Testis (tissue), 2 donors: ENCODE data around the gene CNKSR2.

Experiments used
- CTCF ChIP-seq, 3 experiments: fragments of 450-650 bp in 2 of 3; fragments of 200-600 bp in 1 of 3; sonication (generic) in 1 of 3; IDR thresholded peaks; one replicate each; pipeline ENCODE4 v1.5.1; 2016 to 2019; ENCODE audit warnings: antibody characterized with exemption in 3 of 3, mild to moderate bottlenecking in 2 of 3, moderate library complexity in 1 of 3
- POLR2A ChIP-seq: fragments of 450-650 bp; IDR thresholded peaks from one replicate; pipeline ENCODE4 v1.6.1; 2017; ENCODE audit warnings: antibody characterized with exemption, mild to moderate bottlenecking, moderate library complexity

GRCh38 chrX:21479695-21480270, 105.6 kb downstream of the CNKSR2 start:
- peak in 1 of 3 experiments; percentile 18 for TF ChIP-seq CTCF (IDR thresholded peaks at IDR 0.05)
- no peak for TF ChIP-seq POLR2A
